ENCODE measurements around the gene PA2G4.
A peak's percentile ranks its signal among the peaks of the same experiment; 100 is the strongest.
"Not testable (repeated sequence)": the region's sequence is repeated elsewhere in the genome, so short reads cannot be mapped to it uniquely, and the experiment has no call there.

The PA2G4 gene

DNA sequence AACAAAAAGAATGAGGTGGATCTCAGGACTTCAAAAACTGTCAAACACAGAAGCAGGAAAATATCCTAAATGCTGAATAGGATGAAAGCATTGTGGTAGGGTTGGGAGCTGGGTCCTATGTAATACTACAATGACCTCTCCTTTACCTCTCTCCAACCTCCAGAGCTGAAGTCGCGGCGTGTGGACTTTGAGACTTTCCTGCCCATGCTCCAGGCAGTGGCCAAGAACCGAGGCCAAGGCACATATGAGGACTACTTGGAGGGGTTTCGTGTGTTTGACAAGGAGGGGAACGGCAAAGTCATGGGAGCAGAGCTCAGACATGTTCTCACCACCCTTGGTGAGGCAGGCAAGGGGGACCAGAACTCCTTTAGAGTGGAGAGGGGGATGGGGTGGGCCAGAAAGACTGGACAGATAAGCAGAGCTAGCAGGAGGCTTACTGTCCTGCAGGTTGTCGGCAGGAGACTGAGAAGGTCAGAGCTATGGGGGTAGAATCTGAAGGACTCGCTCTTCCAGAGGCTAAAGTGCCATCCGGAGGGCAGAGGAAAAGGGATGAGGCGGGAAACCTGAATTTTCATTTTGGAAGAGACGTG lies 51.0 kb downstream of the PA2G4 start:
- no peak overlapping the region for H3K9ac ChIP-seq
- H3K9me3 ChIP-seq = no peaks in the 10 kb centered on the region
- H3K4me3 ChIP-seq = no peak overlapping the region
- peaks cover 20% of the 10 kb centered on the region for H4K20me1 ChIP-seq
- peak overlapping the region; percentile 94; the same call in 1 of the 2 replicates for H3K27ac ChIP-seq
- no peak overlapping the region for H3K4me2 ChIP-seq
- H3K27me3 ChIP-seq = no peaks in the 10 kb centered on the region
- peaks cover 64% of the 10 kb centered on the region for H3K4me1 ChIP-seq
- no peak for TF ChIP-seq Cebpa-rat (IDR thresholded peaks at IDR 0.05)
- H3K36me3 ChIP-seq = peaks cover 34% of the 10 kb centered on the region

DNA sequence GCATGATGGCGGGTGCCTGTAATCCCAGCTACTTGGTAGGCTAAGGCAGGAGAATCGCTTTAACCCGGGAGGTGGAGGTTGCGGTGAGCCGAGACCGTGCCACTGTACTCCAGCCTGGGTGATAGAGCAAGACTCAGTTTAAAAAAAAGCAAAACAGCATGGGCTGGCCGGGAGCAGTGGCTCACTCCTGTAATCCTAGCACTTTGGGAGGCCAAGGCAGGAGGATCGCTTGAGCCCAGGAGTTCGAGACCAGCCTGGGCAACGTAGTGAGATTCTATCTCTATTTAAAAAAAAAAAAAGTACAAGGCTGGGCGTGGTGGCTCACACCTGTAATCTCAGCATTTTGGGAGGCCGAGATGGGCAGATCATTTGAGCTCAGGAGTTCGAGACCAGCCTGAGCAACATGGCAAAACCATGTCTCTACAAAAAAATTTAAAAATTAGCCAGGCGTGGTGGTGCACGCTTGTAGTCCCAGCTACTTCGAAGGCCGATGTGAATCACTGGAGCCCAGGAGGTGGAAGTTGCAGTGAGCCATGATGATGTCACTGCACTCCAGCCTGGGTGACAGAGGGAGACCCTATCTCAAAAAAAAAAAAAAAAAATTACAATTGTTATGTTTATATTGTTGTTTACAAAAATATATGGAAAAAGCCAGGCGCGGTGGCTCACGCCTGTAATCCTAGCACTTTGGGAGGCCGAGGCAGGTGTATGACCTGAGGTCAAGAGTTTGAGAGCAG lies 52.3 kb downstream of the PA2G4 start:
- H3K4me1 ChIP-seq = peaks cover 70% of the 10 kb centered on the region
- not testable (repeated sequence) for H3K9me3 ChIP-seq, H3K27me3 ChIP-seq
- H3K4me3 ChIP-seq = peak overlapping the region; percentile 94
- H4K20me1 ChIP-seq = peaks cover 32% of the 10 kb centered on the region
- H3K9ac ChIP-seq = peak overlapping the region; percentile 90
- H3K36me3 ChIP-seq = peaks cover 47% of the 10 kb centered on the region
- H3K27ac ChIP-seq = peak overlapping the region; percentile 94
- peak overlapping the region; percentile 92 for H3K4me2 ChIP-seq

GRCh38 chr12:56157201-56158028 lies 53.1 kb downstream of the PA2G4 start:
- peaks cover 71% of the 10 kb centered on the region for H3K4me1 ChIP-seq

DNA sequence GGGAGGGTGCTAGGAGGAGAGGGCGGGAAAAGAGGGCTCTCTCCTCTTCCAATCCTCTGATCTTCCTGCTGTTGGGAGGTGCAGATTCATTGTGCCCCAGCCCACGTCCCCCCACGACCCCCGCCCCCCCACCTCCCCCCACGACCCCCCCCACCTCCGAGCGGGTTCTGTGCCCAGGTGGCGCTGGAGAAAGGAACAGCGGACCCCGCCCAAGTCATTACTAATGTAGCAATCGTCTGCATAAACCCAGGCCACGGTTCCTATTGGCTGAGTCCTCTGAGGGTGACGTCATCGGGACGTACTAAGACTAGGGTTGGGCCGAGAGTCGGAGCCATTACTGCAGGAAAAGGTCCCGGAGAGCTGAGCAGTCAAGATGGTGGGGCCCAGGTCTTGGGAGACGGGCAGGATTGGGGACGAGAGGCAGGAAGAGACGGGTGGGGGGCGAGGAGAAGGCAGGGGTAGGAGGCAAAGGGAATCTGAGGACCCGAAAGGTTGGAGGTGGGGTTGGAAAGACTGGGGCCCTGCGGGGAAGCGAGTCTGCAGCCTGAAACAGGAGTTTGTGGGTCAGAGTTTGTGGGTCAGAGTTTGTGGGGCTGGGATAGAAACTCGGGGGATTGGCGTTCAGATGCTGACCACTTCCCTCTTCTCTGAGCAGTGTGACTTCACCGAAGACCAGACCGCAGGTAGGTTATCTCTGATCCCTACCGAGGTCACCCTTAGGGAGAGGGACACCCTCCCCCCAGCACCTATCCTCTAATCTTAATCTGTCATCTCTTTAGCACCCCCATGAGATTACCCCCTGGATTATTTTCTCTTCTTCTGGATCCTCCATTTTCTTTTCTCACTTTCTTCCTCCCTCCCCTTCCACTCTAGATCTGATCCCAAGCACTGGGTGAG lies 53.9 kb downstream of the PA2G4 start, which contains the start of gene MYL6:
Gene MYL6 (plus strand): TSS at position 331 of the 897 bp plus-strand sequence. CDS start 43 bp downstream, at position 374.
- TF ChIP-seq Cebpa-rat (IDR thresholded peaks at IDR 0.05) = 0 out of 2 replicates have a peak, but pooled peaks have one; percentile 16
- Histone ChIP-seq H3K4me3 (peak within 1 kb of the TSS; percentile 94), H3K9me3 (no peaks in the 10 kb centered on the region), H3K4me1 (peaks cover 65% of the 10 kb centered on the region), H3K27ac (peak within 1 kb of the TSS; percentile 94), H3K36me3 (peaks cover 63% of the 10 kb centered on the region), H3K4me2 (peak within 1 kb of the TSS; percentile 95), H3K27me3 (no peaks in the 10 kb centered on the region), H4K20me1 (peaks cover 46% of the 10 kb centered on the region), H3K9ac (peak within 1 kb of the TSS; percentile 98)

More at GRCh38 chr12:56157201-56158028, 53.1 kb downstream of the PA2G4 start:
- Histone ChIP-seq H3K27me3 (no peaks in the 10 kb centered on the region), H3K27ac (peak overlapping the region; percentile 94), H4K20me1 (peaks cover 40% of the 10 kb centered on the region), H3K9ac (peak overlapping the region; percentile 90), H3K4me3 (peak overlapping the region; percentile 94), H3K9me3 (no peaks in the 10 kb centered on the region), H3K4me2 (peak overlapping the region; percentile 92), H3K36me3 (peaks cover 55% of the 10 kb centered on the region)
- no peak for TF ChIP-seq Cebpa-rat (IDR thresholded peaks at IDR 0.05)

GRCh38 chr12:56158926-56159461 lies 54.6 kb downstream of the PA2G4 start:
- peak overlapping the region; percentile 94 for H3K4me3 ChIP-seq
- peak overlapping the region; percentile 98 for H3K9ac ChIP-seq
- peaks cover 70% of the 10 kb centered on the region for H3K36me3 ChIP-seq
- peaks cover 58% of the 10 kb centered on the region for H3K4me1 ChIP-seq
- peak overlapping the region; percentile 95 for H3K4me2 ChIP-seq
- no peaks in the 10 kb centered on the region for H3K9me3 ChIP-seq
- TF ChIP-seq Cebpa-rat (IDR thresholded peaks at IDR 0.05) = no peak
- H4K20me1 ChIP-seq = peaks cover 53% of the 10 kb centered on the region
- no peaks in the 10 kb centered on the region for H3K27me3 ChIP-seq
- peak overlapping the region; percentile 93 for H3K27ac ChIP-seq

DNA sequence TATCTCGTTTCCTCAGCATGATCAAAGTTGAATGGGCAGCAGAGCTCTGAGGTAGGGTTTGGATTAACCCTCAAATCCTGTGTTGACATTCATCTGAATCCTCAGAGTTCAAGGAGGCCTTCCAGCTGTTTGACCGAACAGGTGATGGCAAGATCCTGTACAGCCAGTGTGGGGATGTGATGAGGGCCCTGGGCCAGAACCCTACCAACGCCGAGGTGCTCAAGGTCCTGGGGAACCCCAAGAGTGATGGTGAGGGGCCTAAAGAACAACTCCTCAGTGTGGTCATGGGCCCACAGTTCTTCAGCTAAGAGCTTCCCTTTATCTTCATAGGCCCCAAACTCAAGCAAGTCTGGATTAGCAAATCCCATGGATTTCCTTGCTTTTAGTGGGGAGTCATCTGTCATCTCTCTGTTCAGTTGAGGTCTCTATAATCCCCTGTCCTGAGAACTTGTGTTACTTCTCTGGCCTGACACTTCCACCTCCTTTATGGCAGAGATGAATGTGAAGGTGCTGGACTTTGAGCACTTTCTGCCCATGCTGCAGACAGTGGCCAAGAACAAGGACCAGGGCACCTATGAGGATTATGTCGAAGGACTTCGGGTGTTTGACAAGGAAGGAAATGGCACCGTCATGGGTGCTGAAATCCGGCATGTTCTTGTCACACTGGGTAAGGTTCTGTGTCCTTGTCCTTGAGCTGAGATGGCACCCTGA lies 55.3 kb downstream of the PA2G4 start:
- H3K4me1 ChIP-seq = peaks cover 52% of the 10 kb centered on the region
- peak overlapping the region; percentile 98 for H3K9ac ChIP-seq
- H3K27me3 ChIP-seq = no peaks in the 10 kb centered on the region
- H3K4me3 ChIP-seq = peak overlapping the region; percentile 94
- peak overlapping the region; percentile 95 for H3K4me2 ChIP-seq
- no peak for TF ChIP-seq Cebpa-rat (IDR thresholded peaks at IDR 0.05)
- H4K20me1 ChIP-seq = peaks cover 58% of the 10 kb centered on the region
- H3K27ac ChIP-seq = peak overlapping the region; percentile 93
- peaks cover 70% of the 10 kb centered on the region for H3K36me3 ChIP-seq
- no peaks in the 10 kb centered on the region for H3K9me3 ChIP-seq

GRCh38 chr12:56160193-56160763 lies 55.9 kb downstream of the PA2G4 start:
- Histone ChIP-seq H3K4me2 (peak overlapping the region; percentile 95), H3K9ac (peak overlapping the region; percentile 98), H3K4me1 (peaks cover 47% of the 10 kb centered on the region), H4K20me1 (peaks cover 64% of the 10 kb centered on the region), H3K27me3 (no peaks in the 10 kb centered on the region), H3K27ac (peak overlapping the region; percentile 93), H3K4me3 (peak overlapping the region; percentile 94), H3K36me3 (peaks cover 70% of the 10 kb centered on the region), H3K9me3 (no peaks in the 10 kb centered on the region)
- TF ChIP-seq Cebpa-rat (IDR thresholded peaks at IDR 0.05) = no peak

All from BLaER1 (cell line).